K562 (cell line): ENCODE data around the gene ZNF726. TPM values are rescaled to one million over a fixed set of nuclear protein-coding genes. Genes with fewer than 3 reads are reported as not detected.

Source experiments
- ATAC-seq: fragments of 200-7000 bp; cut with Tn5 transposase; 3 replicates; pipeline ENCODE4 v1.9.1; 2020; ENCODE audit warnings: moderate library complexity
- BruUV-seq: library from RNA; stranded (reverse); fragments of 400-500 nt; replicated peaks from 2 replicates; lab custom pipeline; 2021; lab: Mats Ljungman, UMichigan
- CTCF ChIA-PET: fragments of 300-600 bp; formaldehyde crosslinking; extraction: SDS; loops from one replicate; lab custom pipeline; 2021; ENCODE audit warnings: low intra/inter-chr PET ratio; lab: Yijun Ruan, JAX
- POLR2A ChIA-PET: fragments of 300-600, 350-650 bp; sonication (Branson Sonifier 250); formaldehyde crosslinking; extraction: SDS; loops from one replicate; lab custom pipeline; 2021; ENCODE audit warnings: antibody characterized with exemption, inconsistent platforms; lab: Yijun Ruan, JAX
- DNase-seq, 4 experiments: peaks; one replicate each; pipeline versions ENCODE4 v3.0.0 to v3.0.0-alpha.2; 2011 to 2018; ENCODE audit warnings: low spot score in 3 of 4, mixed read lengths in 3 of 4; ENCODE audit errors: extremely low read depth in 1 of 4
- FAIRE-seq: peaks from 2 replicates; lab custom pipeline; 2011; peaks lifted over from hg19 to GRCh38; lab: Jason Lieb, UNC
- H2AFZ ChIP-seq: 2 replicates; pipeline ENCODE4 v1.6.0; 2011; ENCODE audit warnings: low read depth, low read length, control low read depth, inconsistent platforms
- H3K27ac ChIP-seq: fragments of 200-600 bp; 3 replicates; pipeline ENCODE4 v1.8.0; 2011; ENCODE audit warnings: low read depth, mild to moderate bottlenecking, control low read depth, inconsistent platforms, low read length, moderate library complexity, mixed read lengths; ENCODE audit errors: extremely low read depth
- H3K27me3 ChIP-seq, 2 experiments: fragments of 300-600 bp in 1 of 2; 2 replicates in 1 of 2; 3 replicates in 1 of 2; pipeline versions ENCODE4 v1.6.0 to v1.8.0; 2011; ENCODE audit warnings: inconsistent platforms in 2 of 2, low read length in 2 of 2, mild to moderate bottlenecking in 1 of 2, mixed read lengths in 1 of 2, moderate library complexity in 1 of 2; ENCODE audit not compliant: control insufficient read depth in 2 of 2, insufficient read depth in 2 of 2
- H3K36me3 ChIP-seq: fragments of 300-600 bp; 3 replicates; pipeline ENCODE4 v1.8.0; 2011; ENCODE audit warnings: mild to moderate bottlenecking, low read length, inconsistent platforms; ENCODE audit not compliant: control insufficient read depth, insufficient read depth
- H3K4me1 ChIP-seq, 2 experiments: fragments of 200-600 bp in 1 of 2; replicated peaks in 1 of 2; 2 replicates in 1 of 2; 3 replicates in 1 of 2; pipeline versions ENCODE4 v1.5.1 to v1.8.0; 2011; ENCODE audit warnings: inconsistent platforms in 2 of 2, low read length in 2 of 2, mild to moderate bottlenecking in 1 of 2, mixed read lengths in 1 of 2, moderate library complexity in 1 of 2; ENCODE audit not compliant: control insufficient read depth in 2 of 2, insufficient read depth in 2 of 2
- H3K4me2 ChIP-seq: 2 replicates; pipeline ENCODE4 v1.6.1; 2011; ENCODE audit warnings: low read length, control low read depth, inconsistent platforms, mixed read lengths; ENCODE audit not compliant: insufficient read depth
- H3K4me3 ChIP-seq: fragments of 200-600 bp; sonication (generic), shearing (Covaris generic); 2 replicates; pipeline ENCODE4 v1.5.1; 2016; ENCODE audit warnings: control low read depth, inconsistent platforms
- H3K79me2 ChIP-seq: fragments of 200-600 bp; 3 replicates; pipeline ENCODE4 v1.8.0; 2011; ENCODE audit warnings: low read length, inconsistent platforms; ENCODE audit not compliant: control insufficient read depth, insufficient read depth
- H3K9ac ChIP-seq, 2 experiments: 2 replicates each; pipeline versions ENCODE4 v1.6.0 to v1.6.1; 2011; ENCODE audit warnings: low read depth in 2 of 2, low read length in 2 of 2, control low read depth in 1 of 2, inconsistent platforms in 1 of 2, mild to moderate bottlenecking in 1 of 2, mixed read lengths in 1 of 2; ENCODE audit not compliant: insufficient read depth in 1 of 2
- H3K9me1 ChIP-seq: one replicate; pipeline ENCODE4 v1.6.0; 2011; ENCODE audit warnings: inconsistent platforms, mild to moderate bottlenecking, low read length, moderate library complexity; ENCODE audit not compliant: control insufficient read depth, insufficient read depth
- H3K9me3 ChIP-seq: replicated peaks from 2 replicates; pipeline ENCODE4 v1.5.1; 2011; ENCODE audit warnings: low read depth, low read length, inconsistent platforms; ENCODE audit not compliant: control insufficient read depth, insufficient read depth
- H4K20me1 ChIP-seq: replicated peaks from 2 replicates; pipeline ENCODE4 v1.6.1; 2011; ENCODE audit warnings: low read length, inconsistent platforms, mixed read lengths; ENCODE audit not compliant: control insufficient read depth, insufficient read depth
- CHCHD3 ChIP-seq: fragments of 250-450 bp; sonication (Bioruptor Pico); IDR thresholded peaks from 2 replicates; pipeline ENCODE4 v2.1.2; 2022; ENCODE audit warnings: mild to moderate bottlenecking
- CSDE1 ChIP-seq, 2 experiments: fragments of 450-650 bp; IDR thresholded peaks; 2 replicates each; pipeline ENCODE4 v1.6.1; 2016; ENCODE audit warnings: mild to moderate bottlenecking in 1 of 2
- E2F1 ChIP-seq: sonication (generic); formaldehyde crosslinking; IDR thresholded peaks from 2 replicates; pipeline ENCODE4 v1.8.1; 2023; ENCODE audit warnings: mild to moderate bottlenecking, missing genetic modification reagents, moderate library complexity
- GABPB1 ChIP-seq: sonication (generic); formaldehyde crosslinking; IDR thresholded peaks from 2 replicates; pipeline ENCODE4 v1.8.0; 2022; ENCODE audit warnings: mild to moderate bottlenecking, missing genetic modification reagents
- NFATC3 ChIP-seq: fragments of 450-650 bp; IDR thresholded peaks from 2 replicates; pipeline ENCODE4 v1.6.1; 2017; ENCODE audit warnings: mild to moderate bottlenecking
- NFIC ChIP-seq: fragments of 450-650 bp; IDR thresholded peaks from 2 replicates; pipeline ENCODE4 v1.6.1; 2017; ENCODE audit warnings: mild to moderate bottlenecking, inconsistent platforms
- PCBP2 ChIP-seq: fragments of 200-400 bp; formaldehyde crosslinking; IDR thresholded peaks from 2 replicates; pipeline ENCODE4 v1.6.1; 2018; ENCODE audit warnings: low read length, low read depth, mild to moderate bottlenecking, moderate library complexity; ENCODE audit not compliant: poor library complexity, severe bottlenecking
- PML ChIP-seq: IDR thresholded peaks from 2 replicates; pipeline ENCODE4 v1.6.1; 2012; ENCODE audit warnings: low read length, inconsistent platforms
- POLR2B ChIP-seq: fragments of 450-650 bp; IDR thresholded peaks from 2 replicates; pipeline ENCODE4 v1.6.1; 2018; ENCODE audit warnings: low read depth; ENCODE audit not compliant: partially characterized antibody
- RBFOX2 ChIP-seq: fragments of 200-400 bp; formaldehyde crosslinking; IDR thresholded peaks from 2 replicates; pipeline ENCODE4 v1.6.1; 2017; ENCODE audit warnings: low read depth, mild to moderate bottlenecking, low read length, moderate library complexity
- TCF15 ChIP-seq: fragments of 250-450 bp; sonication (Bioruptor Pico); IDR thresholded peaks from 2 replicates; pipeline ENCODE4 v1.8.0; 2022; ENCODE audit warnings: moderate library complexity, mild to moderate bottlenecking, inconsistent platforms
- THRB ChIP-seq: fragments of 450-650 bp; formaldehyde crosslinking; conservative IDR thresholded peaks from 2 replicates; pipeline ENCODE4 v1.4.0; 2022; ENCODE audit warnings: mild to moderate bottlenecking, missing genetic modification characterization
- ZNF165 ChIP-seq: fragments of 250-450 bp; sonication (Bioruptor Pico); IDR thresholded peaks from 2 replicates; pipeline ENCODE4 v1.4.0; 2020; ENCODE audit warnings: borderline replicate concordance
- ZNF174 ChIP-seq: fragments of 250-450 bp; sonication (Bioruptor Pico); IDR thresholded peaks from 2 replicates; pipeline ENCODE4 v1.4.0; 2020; ENCODE audit warnings: mild to moderate bottlenecking
- ZNF583 ChIP-seq: fragments of 250-450 bp; sonication (Bioruptor Pico); IDR thresholded peaks from 2 replicates; pipeline ENCODE4 v1.4.0; 2020
- WGBS: fragments of 100-300 bp; shearing (Covaris generic); methylation state at CpG from one replicate; pipeline ENCODE4 v1.1.6; 2016; ENCODE audit warnings: low coverage, mixed read lengths; ENCODE audit not compliant: insufficient coverage; ENCODE audit errors: missing lambda C conversion rate; 5-methylcytosine and 5-hydroxymethylcytosine counted together
- in situ Hi-C: fragments of 300-500 bp; cut with MboI; formaldehyde crosslinking; loops from 4 replicates; pipeline ENCODE4 v1.15.0; 2018; ENCODE audit warnings: inconsistent platforms, mixed read lengths
- intact Hi-C: fragments of 100-400 bp; cut with micrococcal nuclease; formaldehyde crosslinking; loops from 2 replicates; pipeline ENCODE4 v1.14.2; 2022
- polyA plus RNA-seq, 8 experiments: library from polyadenylated mRNA; depleted of rRNA in 4 of 8; stranded (reverse) in 5 of 8; unstranded in 3 of 8; fragments of >200 nt; fragmentation: Nextera tagmentation in 2 of 8; fragmentation: Illumina TruSeq in 1 of 8; extraction: Ambion mirVana in 2 of 8; extraction: Trizol in 1 of 8; gene quantifications; 2 replicates each; pipeline versions ENCODE4 v1.2.1 to v1.2.3, GENCODE V29; 2011 to 2014; ENCODE audit warnings: inconsistent platforms in 1 of 8, missing spikeins in 1 of 8
- total RNA-seq, 7 experiments: library from RNA; depleted of rRNA in 6 of 7; stranded (reverse); fragments of >200 nt in 6 of 7; fragmentation: Illumina TruSeq in 2 of 7; extraction: Trizol in 2 of 7; gene quantifications; 2 replicates each; pipeline versions ENCODE4 v1.2.1 to v1.2.3, GENCODE V29; 2011 to 2021; ENCODE audit warnings: low replicate concordance in 1 of 7
- TF ChIP-seq, protein P1 (sequence below): fragments of 450-650 bp; IDR thresholded peaks from 2 replicates; pipeline ENCODE4 v1.6.1; 2016

Gene ZNF726
- total and polyA plus RNA-seq, 9 of the 15 experiments (the other 6 are each of a cell fraction or from before 2014, with no cell fraction given) = 8.6 to 20.8 (median 14.6) TPM

- POLR2A ChIA-PET = interaction anchor here (1.5 kb wide), 1 partner anchor 10 kb away, joined by 3 read pairs; the partner anchor contains the start of gene ZNF726
- no peak for FAIRE-seq
Measured at GRCh38 chr19:23904406-23904805, 10.3 kb upstream of the ZNF726 start.

GRCh38 chr19:23905771-23906170, 8.9 kb upstream of the ZNF726 start:
- H3K4me3 ChIP-seq = no peak overlapping the region
- BruUV-seq = no TSS peak
- POLR2A ChIA-PET = no interaction called here
- DNase-seq = no peak
- H2AFZ ChIP-seq = no peak overlapping the region
- no peaks in the 10 kb centered on the region for H3K9me1 ChIP-seq
- no peak overlapping the region for H3K9ac ChIP-seq
- no peak overlapping the region for H3K27ac ChIP-seq
- no peak for ATAC-seq
- H3K36me3 ChIP-seq = no peaks in the 10 kb centered on the region
- no peaks in the 10 kb centered on the region for H4K20me1 ChIP-seq
- intact Hi-C loops = no loop called here
- in situ Hi-C loops = no loop called here
- no peaks in the 10 kb centered on the region for H3K27me3 ChIP-seq
- CTCF ChIA-PET = no interaction called here
- no peaks in the 10 kb centered on the region for H3K4me1 ChIP-seq
- FAIRE-seq = no peak
- no peak overlapping the region for H3K4me2 ChIP-seq
- 0% methylated on average over 4 of the region's 4 CpGs for WGBS
- H3K79me2 ChIP-seq = no peaks in the 10 kb centered on the region
- no peaks in the 10 kb centered on the region for H3K9me3 ChIP-seq
- TF ChIP-seq RBFOX2 (no peak), TCF15 (CRISPR knock-in tag) (no peak), CHCHD3 (CRISPR knock-in tag) (no peak), ZNF165 (CRISPR knock-in tag) (no peak), ZNF174 (CRISPR knock-in tag) (no peak), GABPB1 (CRISPR knock-in tag) (no peak), THRB (CRISPR knock-in tag) (no peak), CSDE1 (IDR thresholded peaks at IDR 0.05) (no peak), ZNF583 (CRISPR knock-in tag) (no peak), E2F1 (CRISPR knock-in tag) (no peak), PML (no peak), POLR2B (no peak)
- TF ChIP-seq, protein P1, sequence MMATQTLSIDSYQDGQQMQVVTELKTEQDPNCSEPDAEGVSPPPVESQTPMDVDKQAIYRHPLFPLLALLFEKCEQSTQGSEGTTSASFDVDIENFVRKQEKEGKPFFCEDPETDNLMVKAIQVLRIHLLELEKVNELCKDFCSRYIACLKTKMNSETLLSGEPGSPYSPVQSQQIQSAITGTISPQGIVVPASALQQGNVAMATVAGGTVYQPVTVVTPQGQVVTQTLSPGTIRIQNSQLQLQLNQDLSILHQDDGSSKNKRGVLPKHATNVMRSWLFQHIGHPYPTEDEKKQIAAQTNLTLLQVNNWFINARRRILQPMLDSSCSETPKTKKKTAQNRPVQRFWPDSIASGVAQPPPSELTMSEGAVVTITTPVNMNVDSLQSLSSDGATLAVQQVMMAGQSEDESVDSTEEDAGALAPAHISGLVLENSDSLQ = no peak

More at GRCh38 chr19:23904406-23904805, 10.3 kb upstream of the ZNF726 start:
- no peaks in the 10 kb centered on the region for H3K4me1 ChIP-seq
- H3K9me1 ChIP-seq = no peaks in the 10 kb centered on the region
- in situ Hi-C loops (no loop called here), intact Hi-C loops (no loop called here)
- H3K79me2 ChIP-seq = no peaks in the 10 kb centered on the region
- WGBS = 0% methylated on average over 3 of the region's 3 CpGs
- H4K20me1 ChIP-seq = no peaks in the 10 kb centered on the region
- H3K27me3 ChIP-seq = no peaks in the 10 kb centered on the region
- H3K36me3 ChIP-seq = no peaks in the 10 kb centered on the region
- ATAC-seq (no peak), DNase-seq (no peak)
- no peak overlapping the region for H3K4me2 ChIP-seq
- TF ChIP-seq NFIC (peak; percentile 12; the same call in 1 of the 2 replicates), NFATC3 (no peak), PCBP2 (no peak)
- no peaks in the 10 kb centered on the region; the same call in 1 of the 2 replicates for H3K9me3 ChIP-seq
- BruUV-seq = no TSS peak
- H3K9ac ChIP-seq = no peak overlapping the region
- H3K27ac ChIP-seq = no peak overlapping the region
- H2AFZ ChIP-seq = no peak overlapping the region
- H3K4me3 ChIP-seq = no peak overlapping the region
- CTCF ChIA-PET = no interaction called here
